ENCODE results near the gene NEDD9. TPM values are rescaled to one million over a fixed set of nuclear protein-coding genes. Genes with fewer than 3 reads are reported as not detected.

The NEDD9 gene
- total and polyA plus RNA-seq, 2 of the 13 experiments (the other 11 are each of a cell fraction or from before 2014, with no cell fraction given), result 27.1 to 389 TPM

GRCh38 chr6:11219400-11219834, 13.1 kb downstream of the NEDD9 start (continued):
- no peak for TF ChIP-seq HNF1B (CRISPR knock-in tag; IDR thresholded peaks at IDR 0.05)
- TF ChIP-seq, protein P1, sequence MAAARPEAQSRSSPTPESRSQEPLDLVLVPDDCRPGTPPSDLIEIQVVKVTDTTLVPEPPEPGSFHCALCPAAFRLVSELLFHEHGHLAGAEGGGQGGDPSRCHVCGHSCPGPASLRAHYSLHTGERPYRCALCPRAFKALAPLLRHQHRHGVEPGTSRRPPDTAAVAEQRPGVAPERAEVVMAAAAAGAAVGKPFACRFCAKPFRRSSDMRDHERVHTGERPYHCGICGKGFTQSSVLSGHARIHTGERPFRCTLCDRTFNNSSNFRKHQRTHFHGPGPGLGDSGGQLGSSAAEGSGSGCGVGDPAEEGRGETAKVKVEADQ (CRISPR knock-in tag; IDR thresholded peaks at IDR 0.05; ENCODE audit: borderline replicate concordance), result 0 out of 2 replicates have a peak, but pooled peaks have one; percentile 8
- no peak for TF ChIP-seq ZNF256 (CRISPR knock-in tag; conservative IDR thresholded peaks at IDR 0.05)
- no peak for TF ChIP-seq KDM3A (CRISPR knock-in tag; IDR thresholded peaks at IDR 0.05; ENCODE audit: low read depth)
- no peak for TF ChIP-seq PBX2 (CRISPR knock-in tag; IDR thresholded peaks at IDR 0.05)
- no peak for TF ChIP-seq KAT8 (CRISPR knock-in tag; IDR thresholded peaks at IDR 0.05)
- TF ChIP-seq RARA (CRISPR knock-in tag; IDR thresholded peaks at IDR 0.05), result 0 out of 2 replicates have a peak, but pooled peaks have one; percentile 3
- TF ChIP-seq IRX3 (CRISPR knock-in tag; IDR thresholded peaks at IDR 0.05; ENCODE audit: borderline replicate concordance, low read depth), result no peak
- TF ChIP-seq ZNF30 (CRISPR knock-in tag; IDR thresholded peaks at IDR 0.05), result no peak
- TF ChIP-seq RFX5 (IDR thresholded peaks at IDR 0.05; ENCODE audit: low read depth, low read length), result no peak
- no peak for TF ChIP-seq AKNA (CRISPR knock-in tag; IDR thresholded peaks at IDR 0.05; ENCODE audit: borderline replicate concordance)
- TF ChIP-seq ZNF674 (CRISPR knock-in tag; IDR thresholded peaks at IDR 0.05; ENCODE audit: low read depth), result no peak
- no peak for TF ChIP-seq TRIM24 (CRISPR knock-in tag; IDR thresholded peaks at IDR 0.05)
- TF ChIP-seq ZNF580 (CRISPR knock-in tag; IDR thresholded peaks at IDR 0.05; ENCODE audit: borderline replicate concordance, low read depth), result no peak
- peak; percentile 64 for TF ChIP-seq POLR2AphosphoS2 (IDR thresholded peaks at IDR 0.05; ENCODE audit: low read depth, low read length)
- no peak for TF ChIP-seq RXRA (CRISPR knock-in tag; IDR thresholded peaks at IDR 0.05)
- TF ChIP-seq STAT5B (CRISPR knock-in tag; IDR thresholded peaks at IDR 0.05), result no peak
- no peak for TF ChIP-seq SRSF1 (optimal IDR thresholded peaks at IDR 0.05; ENCODE audit: low read depth, low read length)
- TF ChIP-seq, protein P2, sequence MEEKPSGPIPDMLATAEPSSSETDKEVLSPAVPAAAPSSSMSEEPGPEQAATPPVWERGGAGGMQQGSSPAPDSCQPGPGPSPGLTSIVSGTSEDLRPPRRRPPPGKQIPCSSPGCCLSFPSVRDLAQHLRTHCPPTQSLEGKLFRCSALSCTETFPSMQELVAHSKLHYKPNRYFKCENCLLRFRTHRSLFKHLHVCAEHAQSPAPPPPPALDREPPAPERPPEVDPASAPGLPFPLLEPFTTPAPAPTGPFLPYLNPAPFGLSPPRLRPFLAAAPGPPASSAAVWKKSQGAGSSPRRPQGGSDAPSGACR (CRISPR knock-in tag; IDR thresholded peaks at IDR 0.05), result 0 out of 2 replicates have a peak, but pooled peaks have one; percentile 3
- no peak for TF ChIP-seq TAF1 (CRISPR knock-in tag; IDR thresholded peaks at IDR 0.05)
- TF ChIP-seq ZNF451 (CRISPR knock-in tag; IDR thresholded peaks at IDR 0.05), result no peak

All from HepG2 (cell line).